Endothelial cell of umbilical vein (primary cell): Measurements from ENCODE around the gene VAV2.

Experiments used
- CTCF ChIP-seq, 2 donors: IDR thresholded peaks; 1 replicate in 1 of 2; 2 replicates in 1 of 2; pipeline ENCODE4 v1.5.1; 2011; ENCODE audit warnings: low read length in 2 of 2, mild to moderate bottlenecking in 2 of 2, moderate library complexity in 2 of 2, control low read depth in 1 of 2, inconsistent platforms in 1 of 2, low read depth in 1 of 2; ENCODE audit not compliant: insufficient read depth in 1 of 2; ENCODE audit errors: extremely low read depth in 1 of 2
- EZH2 ChIP-seq: IDR thresholded peaks from 2 replicates; pipeline ENCODE4 v1.6.1; 2012; ENCODE audit warnings: borderline replicate concordance, low read depth, mild to moderate bottlenecking, moderate library complexity, low read length, inconsistent platforms; ENCODE audit not compliant: severe bottlenecking
- FOS ChIP-seq: IDR thresholded peaks from 2 replicates; pipeline ENCODE4 v1.6.1; 2011; ENCODE audit warnings: mild to moderate bottlenecking, low read length, moderate library complexity, borderline replicate concordance; ENCODE audit not compliant: insufficient read depth
- GATA2 ChIP-seq: IDR thresholded peaks from 2 replicates; pipeline ENCODE4 v1.7.0; 2011; ENCODE audit warnings: low read depth, mild to moderate bottlenecking, moderate library complexity, mixed read lengths, low read length; ENCODE audit not compliant: insufficient read length, insufficient read depth
- MYC ChIP-seq: IDR thresholded peaks from one replicate; pipeline ENCODE4 v1.6.1; 2011; ENCODE audit warnings: mild to moderate bottlenecking, low read depth, low read length
- POLR2A ChIP-seq: IDR thresholded peaks from 2 replicates; pipeline ENCODE4 v1.6.1; 2012; ENCODE audit warnings: low read depth, mild to moderate bottlenecking, control low read depth, low read length
- POLR2AphosphoS5 ChIP-seq: IDR thresholded peaks from 2 replicates; pipeline ENCODE4 v1.6.1; 2012; ENCODE audit warnings: low read depth, mild to moderate bottlenecking, control low read depth, low read length, moderate library complexity; ENCODE audit not compliant: insufficient read depth
- TF ChIP-seq, protein P1 (sequence below): IDR thresholded peaks from 2 replicates; pipeline ENCODE4 v1.6.1; 2011; ENCODE audit not compliant: insufficient read depth, insufficient read length

- no peak for TF ChIP-seq POLR2AphosphoS5
- no peak for TF ChIP-seq CTCF (IDR thresholded peaks at IDR 0.05; ENCODE audit: extremely low read depth in 1 of 2, insufficient read depth in 1 of 2, low read depth in 1 of 2, low read length in 2 of 2)
- no peak for TF ChIP-seq EZH2
- TF ChIP-seq POLR2A, result no peak
- TF ChIP-seq, protein P1, sequence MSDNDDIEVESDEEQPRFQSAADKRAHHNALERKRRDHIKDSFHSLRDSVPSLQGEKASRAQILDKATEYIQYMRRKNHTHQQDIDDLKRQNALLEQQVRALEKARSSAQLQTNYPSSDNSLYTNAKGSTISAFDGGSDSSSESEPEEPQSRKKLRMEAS, result no peak
- no peak for TF ChIP-seq GATA2
- TF ChIP-seq MYC, result no peak
- TF ChIP-seq FOS, result no peak
These were observed 185.5 kb downstream of the VAV2 start for GRCh38 chr9:133806623-133807010.
